ENCODE results near the gene CLIC6.

Gene CLIC6

GRCh38 chr21:34706337-34706736 is 37.5 kb downstream of the CLIC6 start:
- TF ChIP-seq RARB (CRISPR knock-in tag; IDR thresholded peaks at IDR 0.05) = no peak
- TF ChIP-seq PPARA (CRISPR knock-in tag; IDR thresholded peaks at IDR 0.05; ENCODE audit: borderline replicate concordance) = no peak
- TF ChIP-seq CREB5 (CRISPR knock-in tag; IDR thresholded peaks at IDR 0.05; ENCODE audit: low read depth) = no peak
- TF ChIP-seq ZNF70 (CRISPR knock-in tag; IDR thresholded peaks at IDR 0.05) = no peak
- TF ChIP-seq CSDC2 (CRISPR knock-in tag; IDR thresholded peaks at IDR 0.05) = no peak
- TF ChIP-seq GLIS3 (CRISPR knock-in tag; IDR thresholded peaks at IDR 0.05) = no peak
- no peak for TF ChIP-seq BACH2 (CRISPR knock-in tag; IDR thresholded peaks at IDR 0.05; ENCODE audit: borderline replicate concordance)
- no peak for ATAC-seq

GRCh38 chr21:34707876-34708325 is 39.1 kb downstream of the CLIC6 start:
- TF ChIP-seq ZNF8 (CRISPR knock-in tag; IDR thresholded peaks at IDR 0.05) = no peak
- no peak for TF ChIP-seq CREB5 (CRISPR knock-in tag; IDR thresholded peaks at IDR 0.05; ENCODE audit: low read depth)
- TF ChIP-seq PPARA (CRISPR knock-in tag; IDR thresholded peaks at IDR 0.05; ENCODE audit: borderline replicate concordance) = no peak
- no peak for TF ChIP-seq GLIS3 (CRISPR knock-in tag; IDR thresholded peaks at IDR 0.05)
- no peak for TF ChIP-seq TCF4 (CRISPR knock-in tag; IDR thresholded peaks at IDR 0.05; ENCODE audit: borderline replicate concordance)
- no peak for TF ChIP-seq SNAI2 (CRISPR knock-in tag; IDR thresholded peaks at IDR 0.05)
- TF ChIP-seq ZNF70 (CRISPR knock-in tag; IDR thresholded peaks at IDR 0.05) = no peak
- no peak for TF ChIP-seq CSRNP3 (CRISPR knock-in tag; IDR thresholded peaks at IDR 0.05)
- no peak for TF ChIP-seq TSHZ2 (CRISPR knock-in tag; IDR thresholded peaks at IDR 0.05)
- no peak for TF ChIP-seq POU6F1 (CRISPR knock-in tag; IDR thresholded peaks at IDR 0.05; ENCODE audit: borderline replicate concordance, low read depth)
- TF ChIP-seq ZNF565 (CRISPR knock-in tag; conservative IDR thresholded peaks at IDR 0.05; ENCODE audit: low read depth) = no peak
- no peak for ATAC-seq

- ATAC-seq = no peak
- TF ChIP-seq PATZ1 (CRISPR knock-in tag; IDR thresholded peaks at IDR 0.05; ENCODE audit: borderline replicate concordance) = no peak
- no peak for TF ChIP-seq ZNF8 (CRISPR knock-in tag; IDR thresholded peaks at IDR 0.05)
- TF ChIP-seq ZNF70 (CRISPR knock-in tag; IDR thresholded peaks at IDR 0.05) = no peak
- no peak for TF ChIP-seq BACH2 (CRISPR knock-in tag; IDR thresholded peaks at IDR 0.05; ENCODE audit: borderline replicate concordance)
- TF ChIP-seq ARNTL (CRISPR knock-in tag; IDR thresholded peaks at IDR 0.05; ENCODE audit: borderline replicate concordance, low read depth) = no peak
- no peak for TF ChIP-seq ZNF565 (CRISPR knock-in tag; conservative IDR thresholded peaks at IDR 0.05; ENCODE audit: low read depth)
- TF ChIP-seq TSHZ2 (CRISPR knock-in tag; IDR thresholded peaks at IDR 0.05) = no peak
- TF ChIP-seq ISL1 (CRISPR knock-in tag; IDR thresholded peaks at IDR 0.05) = no peak
Observed at GRCh38 chr21:34713621-34714020, 44.8 kb downstream of the CLIC6 start.
